Cardiac fibroblast (primary cell): Measurements from ENCODE around the gene MEGF8.

Experiments used
- DNase-seq, 2 donors: peaks; one replicate each; pipeline versions ENCODE4 v3.0.0 to v3.0.0-alpha.2; 2010; ENCODE audit warnings: low read depth in 2 of 2
- H3K4me3 ChIP-seq, 2 donors: replicated peaks in 1 of 2; 1 replicate in 1 of 2; 2 replicates in 1 of 2; pipeline ENCODE4 v1.5.1; 2011; ENCODE audit warnings: low read depth in 2 of 2, low read length in 2 of 2, mild to moderate bottlenecking in 2 of 2, moderate library complexity in 1 of 2
- TF ChIP-seq, protein P1 (sequence below): IDR thresholded peaks from one replicate; pipeline ENCODE4 v1.5.1; 2011; ENCODE audit warnings: low read depth, mild to moderate bottlenecking, low read length, inconsistent platforms

The MEGF8 gene

DNA sequence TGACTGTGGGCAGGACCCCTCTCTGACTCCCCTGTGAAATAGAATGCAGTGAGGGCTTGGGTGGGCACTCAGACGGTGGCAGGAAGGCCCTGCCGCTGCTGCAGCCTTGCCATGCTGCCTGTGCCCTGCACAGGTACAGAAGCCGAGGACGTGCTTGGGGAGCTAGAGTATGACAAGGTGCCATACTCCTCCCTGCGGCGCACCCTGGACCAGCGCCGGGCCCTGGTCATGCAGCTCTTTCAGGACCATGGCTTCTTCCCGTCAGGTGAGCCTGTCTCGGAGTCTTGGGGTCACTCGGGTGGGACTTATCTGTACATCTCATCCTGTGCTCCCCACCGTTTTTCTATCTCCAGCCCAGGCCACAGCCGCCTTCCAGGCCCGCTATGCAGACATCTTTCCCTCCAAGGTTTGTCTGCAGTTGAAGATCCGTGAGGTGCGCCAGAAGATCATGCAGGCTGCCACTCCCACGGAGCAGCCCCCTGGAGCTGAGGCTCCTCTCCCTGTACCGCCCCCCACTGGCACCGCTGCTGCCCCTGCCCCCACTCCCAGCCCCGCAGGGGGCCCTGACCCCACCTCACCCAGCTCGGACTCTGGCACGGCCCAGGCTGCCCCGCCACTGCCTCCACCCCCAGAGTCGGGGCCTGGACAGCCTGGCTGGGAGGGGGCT, 30.8 kb upstream of the MEGF8 start:
- TF ChIP-seq, protein P1, sequence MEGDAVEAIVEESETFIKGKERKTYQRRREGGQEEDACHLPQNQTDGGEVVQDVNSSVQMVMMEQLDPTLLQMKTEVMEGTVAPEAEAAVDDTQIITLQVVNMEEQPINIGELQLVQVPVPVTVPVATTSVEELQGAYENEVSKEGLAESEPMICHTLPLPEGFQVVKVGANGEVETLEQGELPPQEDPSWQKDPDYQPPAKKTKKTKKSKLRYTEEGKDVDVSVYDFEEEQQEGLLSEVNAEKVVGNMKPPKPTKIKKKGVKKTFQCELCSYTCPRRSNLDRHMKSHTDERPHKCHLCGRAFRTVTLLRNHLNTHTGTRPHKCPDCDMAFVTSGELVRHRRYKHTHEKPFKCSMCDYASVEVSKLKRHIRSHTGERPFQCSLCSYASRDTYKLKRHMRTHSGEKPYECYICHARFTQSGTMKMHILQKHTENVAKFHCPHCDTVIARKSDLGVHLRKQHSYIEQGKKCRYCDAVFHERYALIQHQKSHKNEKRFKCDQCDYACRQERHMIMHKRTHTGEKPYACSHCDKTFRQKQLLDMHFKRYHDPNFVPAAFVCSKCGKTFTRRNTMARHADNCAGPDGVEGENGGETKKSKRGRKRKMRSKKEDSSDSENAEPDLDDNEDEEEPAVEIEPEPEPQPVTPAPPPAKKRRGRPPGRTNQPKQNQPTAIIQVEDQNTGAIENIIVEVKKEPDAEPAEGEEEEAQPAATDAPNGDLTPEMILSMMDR: no peak
- no peak overlapping the region for H3K4me3 ChIP-seq
- no peak for DNase-seq

DNA sequence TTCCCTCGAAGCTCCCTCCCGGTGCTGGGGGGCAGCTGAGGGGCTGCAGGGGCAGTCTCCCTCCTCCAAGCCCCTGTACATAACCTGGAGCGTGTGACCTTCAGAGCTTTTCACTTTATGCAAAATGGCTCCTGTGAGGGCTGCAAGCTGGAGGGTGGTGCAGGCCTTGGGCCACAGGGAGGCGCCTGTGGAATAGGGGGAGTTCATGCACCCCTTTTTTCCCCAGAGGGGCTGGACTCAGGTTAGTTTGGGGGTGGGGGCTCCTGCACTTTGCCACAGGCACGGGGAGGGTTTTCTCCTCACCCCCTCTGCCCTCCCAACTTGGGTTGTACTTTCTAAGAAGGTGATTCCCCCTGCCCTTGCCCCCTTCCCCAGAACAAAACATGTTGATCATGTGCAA, 30.1 kb upstream of the MEGF8 start:
- no peak overlapping the region for H3K4me3 ChIP-seq
- TF ChIP-seq, protein P1: no peak
- no peak for DNase-seq

DNA sequence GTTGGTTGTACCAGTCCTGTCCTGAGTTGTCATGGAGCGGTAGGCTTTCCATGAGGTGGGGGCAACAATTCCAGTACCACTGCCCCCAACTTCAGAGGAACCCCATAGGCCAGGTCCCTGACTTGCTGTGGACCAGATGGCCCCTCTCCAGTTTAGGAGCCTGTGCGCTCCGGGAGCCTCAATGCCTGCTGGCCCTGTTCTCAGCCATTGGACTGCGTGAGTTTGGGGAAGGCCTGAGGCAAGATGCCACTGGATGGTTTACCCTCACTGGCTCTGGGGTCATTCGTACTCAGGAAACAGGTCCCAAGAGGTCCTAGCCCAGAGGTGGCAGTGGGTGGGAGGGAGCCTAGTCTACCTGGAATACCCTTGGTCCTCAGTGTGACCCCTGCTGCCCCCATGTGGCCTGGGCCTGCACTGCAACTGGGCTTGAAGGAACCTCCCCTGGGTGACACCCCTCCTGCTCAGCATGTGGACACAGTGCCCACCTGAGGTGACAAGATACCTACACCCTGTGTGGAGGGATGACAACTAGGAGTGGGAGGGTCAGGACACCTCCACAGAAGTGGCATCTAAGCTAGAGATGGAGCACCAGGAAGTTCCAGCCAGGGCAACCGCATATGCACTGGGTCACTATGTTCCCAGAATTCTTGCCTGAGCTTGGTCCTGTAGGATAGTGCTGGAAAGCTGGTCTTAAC, 29.5 kb upstream of the MEGF8 start:
- no peak overlapping the region for H3K4me3 ChIP-seq
- peak; percentile 62 to 66 for DNase-seq
- TF ChIP-seq, protein P1: peak; percentile 98

DNA sequence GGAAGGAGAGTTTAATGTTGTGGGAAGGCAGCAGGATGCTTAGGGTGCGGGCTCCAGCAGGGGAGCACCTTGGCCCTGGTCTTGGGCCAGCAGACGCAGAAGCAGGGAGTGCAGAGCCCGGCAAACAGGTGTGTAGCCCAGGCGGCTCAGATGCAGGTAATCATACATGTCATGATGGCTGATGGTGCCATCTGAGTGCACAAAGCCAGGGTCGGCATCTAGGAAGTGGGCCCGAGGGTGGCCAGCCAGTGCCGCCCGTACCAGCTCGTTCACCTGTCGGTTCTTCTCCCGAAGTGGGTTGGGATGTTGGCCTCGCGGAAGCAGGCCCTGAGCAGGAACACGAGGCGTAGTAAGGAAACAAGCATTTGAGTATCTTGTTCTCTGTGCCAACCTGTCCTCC, 28.4 kb upstream of the MEGF8 start:
- TF ChIP-seq, protein P1: no peak
- DNase-seq: no peak
- no peak overlapping the region for H3K4me3 ChIP-seq

DNA sequence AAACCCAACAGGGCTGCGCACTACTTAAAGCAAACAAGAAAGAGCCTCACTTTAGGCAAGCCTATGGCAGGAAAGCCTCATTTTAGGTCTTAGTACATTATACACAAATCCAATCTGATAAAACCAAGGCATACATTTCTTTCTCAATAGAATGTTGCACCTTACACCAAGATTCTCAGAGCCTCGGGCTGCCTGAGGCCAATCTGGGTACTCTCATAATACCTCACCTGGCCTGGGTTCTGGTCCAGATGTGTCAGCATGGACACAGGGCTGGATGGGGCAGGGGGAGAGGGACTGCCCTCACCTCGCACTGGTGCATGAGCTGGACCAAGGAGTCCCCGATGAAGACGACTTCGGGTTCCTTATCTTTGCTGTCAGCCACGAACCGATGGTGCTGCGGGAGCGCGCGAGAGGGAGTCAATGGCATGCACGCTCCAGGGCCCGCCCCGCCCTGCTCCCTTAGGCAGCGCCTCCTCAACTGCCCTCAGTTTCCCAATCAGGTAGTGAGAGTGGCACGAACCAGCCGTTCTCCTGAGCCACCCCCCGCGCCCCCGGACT, 23.7 kb upstream of the MEGF8 start, which contains the start of gene PRR19:
Gene PRR19, plus strand, starts transcription at position 487 of the 558 bp plus-strand sequence. CDS start 7,453 bp downstream, outside the sequence.
- no peak for DNase-seq
- H3K4me3 ChIP-seq: peak within 1 kb of the TSS; percentile 67 to 75
- TF ChIP-seq, protein P1: no peak

DNA sequence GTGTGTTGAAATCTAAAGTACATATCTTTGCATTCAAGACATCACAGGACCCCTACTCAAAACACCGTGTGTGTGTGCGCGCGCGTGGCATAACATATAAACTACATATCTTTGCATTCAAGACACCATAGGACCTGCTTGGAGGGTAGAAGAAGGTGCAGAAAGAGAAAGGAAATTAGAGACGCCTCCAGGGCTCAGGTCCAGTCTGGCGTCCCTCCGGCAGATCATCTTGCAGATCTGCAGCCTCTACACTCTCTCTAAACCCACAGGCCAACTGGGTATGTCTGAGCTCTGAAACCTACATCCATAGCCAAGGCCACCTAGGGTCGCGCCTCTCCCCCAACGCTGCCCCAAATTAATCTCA, 22.4 kb upstream of the MEGF8 start:
- H3K4me3 ChIP-seq: no peak overlapping the region
- no peak for DNase-seq
- TF ChIP-seq, protein P1: no peak
